MM.1S (cell line): ENCODE measurements around the gene S100B.

Source experiments
- CTCF ChIP-seq: fragments of 300-600 bp; sonication (generic); IDR thresholded peaks from 2 replicates; pipeline ENCODE4 v1.5.1; 2016; ENCODE audit warnings: antibody characterized with exemption, low read length, mixed read lengths
- EZH2 ChIP-seq: fragments of 300-600 bp; sonication (generic); optimal IDR thresholded peaks from 2 replicates; pipeline ENCODE3; 2017; ENCODE audit warnings: low read depth, mild to moderate bottlenecking, antibody characterized with exemption, low read length, mixed read lengths
- EZH2phosphoT487 ChIP-seq: fragments of 300-600 bp; sonication (generic); IDR thresholded peaks from 2 replicates; pipeline ENCODE4 v1.6.1; 2018; ENCODE audit warnings: antibody characterized with exemption, low read length

GRCh38 chr21:46613391-46613790, 8.5 kb upstream of the S100B start:
- TF ChIP-seq EZH2 (no peak), CTCF (no peak), EZH2phosphoT487 (no peak)
